ENCODE results near the gene REC8.

- TF ChIP-seq CTCF (IDR thresholded peaks at IDR 0.05) (no peak), POLR2A (IDR thresholded peaks at IDR 0.05) (no peak)
These were observed 44.4 kb downstream of the REC8 start for GRCh38 chr14:24216345-24216699.
